GM21360 (cell line): Measurements from ENCODE around the gene CPT2.

Experiments
- ATAC-seq: cut with Tn5 transposase; IDR thresholded peaks from one replicate; pipeline ENCODE4 v1.9.1; 2021; ENCODE audit warnings: mild to moderate bottlenecking, moderate library complexity; ENCODE audit not compliant: unreplicated experiment

Gene CPT2

GRCh38 chr1:53214376-53214940 lies 17.8 kb downstream of the CPT2 start:
- no peak for ATAC-seq

- no peak for ATAC-seq
Measured at GRCh38 chr1:53218201-53218600, 21.6 kb downstream of the CPT2 start.

- no peak for ATAC-seq
Measured at GRCh38 chr1:53219711-53220110, 23.1 kb downstream of the CPT2 start.

GRCh38 chr1:53220171-53220961 lies 23.7 kb downstream of the CPT2 start, which contains the start of gene CZIB:
TSS of gene CZIB (minus strand) at chr1:53220634. CDS start at chr1:53220575, 59 bp downstream.
- ATAC-seq: peak; percentile 88

DNA sequence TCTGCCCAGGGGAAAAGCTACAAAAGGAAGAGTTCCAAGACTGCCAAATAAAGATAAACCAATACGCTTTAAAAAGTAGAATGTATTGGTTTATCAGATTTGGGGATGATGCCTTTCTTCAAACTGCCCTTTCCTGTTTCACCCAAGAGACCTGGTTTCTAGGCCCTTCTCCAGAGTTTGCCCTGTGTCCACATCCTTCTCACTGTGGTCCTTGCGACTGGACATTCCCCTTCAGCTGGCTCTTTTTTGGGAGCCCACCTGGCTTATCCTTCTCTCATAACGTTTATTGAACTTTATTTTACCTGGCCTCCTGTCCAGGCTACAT lies 24.3 kb downstream of the CPT2 start:
- ATAC-seq: no peak

DNA sequence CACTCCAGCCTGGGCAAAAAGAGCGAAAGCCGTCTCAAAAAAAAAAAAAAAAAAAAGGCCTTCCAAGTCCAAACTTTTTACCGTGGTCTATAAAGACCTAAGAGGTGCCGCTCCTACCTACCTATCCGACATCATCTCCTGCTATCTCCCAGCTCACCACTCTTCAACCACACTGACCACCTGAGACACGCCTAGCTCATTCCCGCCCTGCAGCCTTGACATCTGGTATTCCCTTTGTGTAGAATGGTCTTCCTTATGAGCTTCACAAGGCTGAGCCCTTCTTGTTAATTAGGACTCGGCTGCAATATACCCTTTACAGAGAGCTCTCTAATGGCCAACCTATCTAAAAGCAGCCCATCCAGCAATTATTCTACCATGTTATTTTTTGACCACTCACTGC lies 41.0 kb downstream of the CPT2 start:
- ATAC-seq: no peak

- peak; percentile 93 for ATAC-seq
Measured at GRCh38 chr1:53238197-53239155, 41.9 kb downstream of the CPT2 start, which contains the start of gene MAGOH. TSS of gene MAGOH (minus strand) at chr1:53238518. CDS start at chr1:53238448, 70 bp downstream.

DNA sequence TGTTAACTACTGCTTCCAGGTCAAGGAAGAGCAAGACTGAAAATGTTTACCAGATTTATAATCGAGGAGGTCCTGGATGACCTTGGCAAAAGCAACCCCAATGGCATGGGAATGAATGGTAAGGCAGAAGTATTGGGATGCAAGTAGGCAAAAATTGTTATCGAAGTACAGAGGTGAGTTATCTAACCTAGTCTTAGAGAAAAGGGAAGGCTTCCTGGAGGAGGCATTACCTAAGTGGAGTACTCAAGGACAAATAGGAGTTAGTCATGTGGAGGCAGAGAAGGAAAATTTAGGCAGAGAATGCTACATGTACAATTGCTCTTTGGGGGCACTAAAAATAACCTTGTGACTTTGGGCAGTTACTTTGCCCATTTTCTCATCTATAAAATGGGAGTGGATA lies 45.2 kb downstream of the CPT2 start:
- ATAC-seq: no peak

- ATAC-seq: no peak
Measured at GRCh38 chr1:53242381-53242780, 45.8 kb downstream of the CPT2 start.

DNA sequence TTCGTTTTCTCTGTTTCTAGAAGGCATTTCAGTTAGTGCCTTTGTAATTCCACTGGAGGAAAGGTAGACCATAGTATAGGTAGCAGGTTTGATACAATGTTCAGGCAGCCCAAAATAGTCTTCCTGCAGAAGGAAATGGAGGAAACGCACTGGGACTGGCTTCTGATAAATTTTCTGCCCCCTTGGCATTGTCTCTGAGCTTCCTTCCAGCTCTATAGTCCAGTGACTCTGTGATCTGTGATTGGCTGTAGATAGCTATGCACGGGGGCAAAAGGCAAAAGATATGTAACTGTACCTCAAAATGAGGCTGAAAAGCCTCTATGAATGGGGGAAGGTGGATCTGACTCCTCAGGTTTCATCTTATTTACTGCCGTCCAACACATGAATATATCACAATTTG lies 47.5 kb downstream of the CPT2 start:
- ATAC-seq: no peak

- no peak for ATAC-seq
Measured at GRCh38 chr1:53246261-53247134, 49.9 kb downstream of the CPT2 start.

DNA sequence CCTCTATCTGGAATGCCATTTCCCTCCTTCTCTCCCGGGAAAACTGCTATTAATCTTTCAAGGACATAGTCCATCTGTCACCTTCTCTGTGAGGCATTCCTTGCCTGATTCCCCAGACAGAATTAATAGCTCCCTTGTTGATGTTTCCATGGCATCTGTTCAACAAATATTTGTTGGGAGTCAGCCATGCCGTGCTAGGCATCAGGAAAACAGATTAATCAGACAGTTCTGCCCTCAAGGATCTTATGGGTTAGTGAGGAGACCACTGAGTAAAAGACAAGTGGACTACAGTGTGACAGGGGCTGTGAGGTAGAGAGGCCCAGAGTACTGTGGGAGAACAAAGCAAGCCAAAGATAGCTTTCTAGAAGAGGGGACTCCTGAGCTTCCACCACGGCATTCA lies 53.1 kb downstream of the CPT2 start:
- ATAC-seq: no peak

DNA sequence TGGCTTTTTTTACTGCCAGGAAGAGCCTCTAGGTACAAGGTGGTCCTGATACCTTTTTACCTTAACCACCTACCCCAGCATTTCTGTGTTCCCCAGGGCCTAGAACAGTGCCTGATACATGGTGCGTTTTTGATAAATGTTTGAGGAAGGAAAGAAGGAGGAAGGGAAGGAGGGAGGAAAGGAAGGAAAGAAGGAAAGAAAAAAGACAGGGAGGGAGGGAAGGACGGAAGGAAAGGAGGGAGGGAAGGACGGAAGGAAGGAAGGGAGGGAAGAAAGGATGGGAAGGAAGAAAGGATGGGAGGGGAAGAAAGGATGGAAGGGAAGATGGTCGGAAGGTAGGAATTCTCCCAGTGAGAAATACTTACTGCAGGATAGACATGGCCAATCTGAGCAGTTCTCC lies 53.7 kb downstream of the CPT2 start:
- ATAC-seq: no peak

- no peak for ATAC-seq
Measured at GRCh38 chr1:53254011-53254640, 57.5 kb downstream of the CPT2 start.

GRCh38 chr1:53255031-53255430 lies 58.4 kb downstream of the CPT2 start:
- ATAC-seq: no peak

GRCh38 chr1:53256511-53257453 lies 60.2 kb downstream of the CPT2 start:
- no peak for ATAC-seq

DNA sequence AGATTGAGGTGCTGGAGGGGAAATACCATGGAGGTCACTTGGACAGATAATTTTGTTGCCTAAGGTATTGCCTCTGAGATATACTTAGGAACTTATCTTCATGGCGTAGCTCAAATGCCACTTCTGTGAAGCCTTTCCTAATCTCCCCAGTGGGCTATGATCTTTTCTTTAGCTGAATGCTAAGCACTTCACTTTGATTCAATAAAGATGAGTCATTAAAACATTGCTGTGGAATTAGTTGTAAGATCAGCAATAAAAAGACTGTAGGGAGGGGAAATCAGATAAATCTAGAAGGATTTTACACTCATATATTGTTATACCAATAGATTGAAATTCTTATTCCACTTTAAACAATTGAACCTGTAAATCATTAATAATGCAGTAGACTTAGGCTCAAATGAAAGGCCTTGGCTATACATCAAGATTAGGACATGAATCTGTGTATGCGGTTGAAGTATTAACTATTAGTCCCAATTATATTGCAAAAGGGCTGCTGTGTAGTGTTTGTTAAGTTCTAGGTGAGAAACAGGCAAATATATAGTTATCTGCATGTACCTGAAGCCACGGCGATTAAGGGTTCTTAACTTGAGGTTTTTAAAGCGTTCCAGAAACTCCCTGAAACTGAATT lies 60.9 kb downstream of the CPT2 start:
- no peak for ATAC-seq

DNA sequence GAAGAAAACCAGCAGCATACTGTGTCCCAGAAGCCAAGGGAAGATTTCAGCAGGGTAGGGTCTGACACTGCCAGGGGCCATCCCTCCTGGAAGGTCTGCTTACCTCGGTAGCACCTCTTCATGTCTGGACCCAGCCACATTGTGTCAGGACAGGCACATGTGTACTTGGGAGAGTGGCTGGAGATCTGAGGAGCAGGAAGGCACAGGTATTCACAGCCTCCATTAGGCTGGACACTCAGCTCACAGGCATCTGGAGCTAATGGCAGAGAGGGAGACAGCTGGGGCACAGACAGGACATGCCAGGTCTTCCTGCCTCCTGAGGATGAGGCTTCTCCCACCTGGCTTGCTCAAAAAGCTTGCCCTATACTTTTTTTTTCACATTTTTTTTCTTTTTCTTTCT lies 61.6 kb downstream of the CPT2 start:
- no peak for ATAC-seq

GRCh38 chr1:53259932-53260331 lies 63.3 kb downstream of the CPT2 start:
- peak; percentile 77 for ATAC-seq
